GM18861 (cell line): Measurements from ENCODE around the gene SAXO2.
"Not testable (repeated sequence)": the region's sequence is repeated elsewhere in the genome, so short reads cannot be mapped to it uniquely, and the experiment has no call there.

Experiments
- ATAC-seq: cut with Tn5 transposase; IDR thresholded peaks from one replicate; pipeline ENCODE4 v1.9.1; 2021; ENCODE audit not compliant: unreplicated experiment

Gene SAXO2, protein sequence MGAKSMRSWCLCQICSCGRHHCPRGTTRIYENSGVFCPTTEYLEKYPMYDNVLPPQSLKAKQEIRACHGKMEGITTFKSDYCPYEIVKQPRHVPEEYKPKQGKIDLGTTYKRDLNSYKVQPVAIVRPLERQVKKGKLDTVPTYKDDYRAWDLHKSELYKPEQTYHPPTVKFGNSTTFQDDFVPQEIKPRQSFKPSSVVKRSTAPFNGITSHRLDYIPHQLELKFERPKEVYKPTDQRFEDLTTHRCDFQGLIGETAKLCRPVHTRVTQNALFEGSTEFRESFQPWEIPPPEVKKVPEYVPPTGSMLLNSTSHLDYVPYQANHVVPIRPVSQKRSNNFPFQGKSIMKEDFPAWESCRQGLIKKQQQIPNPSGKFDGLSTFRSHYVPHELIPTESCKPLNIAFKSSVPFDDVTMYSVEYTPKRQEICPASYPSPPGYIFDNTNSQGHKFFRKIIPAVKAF

GRCh38 chr15:82262422-82263026, at the start of gene SAXO2, which contains the start of gene EFL1:
SAXO2 (plus strand) TSS chr15:82262818; CDS start chr15:82262880, 62 bp downstream.
EFL1 (minus strand) TSS chr15:82262734; CDS start chr15:82261778, 956 bp downstream.
- ATAC-seq, result peak; percentile 98

GRCh38 chr15:82216092-82216491, 46.5 kb upstream of the SAXO2 start:
- ATAC-seq, result not testable (repeated sequence)

- ATAC-seq, result not testable (repeated sequence)
Measured at GRCh38 chr15:82221535-82221934, 41.1 kb upstream of the SAXO2 start.

- no peak for ATAC-seq
Measured at GRCh38 chr15:82228750-82229149, 33.9 kb upstream of the SAXO2 start.

DNA sequence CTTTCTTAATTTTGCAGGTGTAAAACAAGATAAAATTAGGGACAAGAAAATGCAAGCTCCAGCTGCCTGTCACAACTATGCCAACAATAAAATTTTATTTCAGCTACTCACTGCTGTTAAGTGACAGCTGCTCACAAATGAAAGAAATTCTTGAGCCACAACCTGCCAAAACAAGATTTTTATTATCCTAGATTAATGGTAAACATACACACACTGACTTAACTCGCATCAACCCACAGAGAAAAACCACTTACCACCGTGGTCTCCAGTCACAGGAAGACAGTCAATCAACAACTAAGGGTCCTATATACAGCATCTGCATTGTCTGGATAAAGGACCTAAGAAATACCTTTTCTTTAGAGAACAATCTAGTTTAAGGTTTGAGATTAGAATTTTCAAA, 31.4 kb upstream of the SAXO2 start:
- no peak for ATAC-seq

DNA sequence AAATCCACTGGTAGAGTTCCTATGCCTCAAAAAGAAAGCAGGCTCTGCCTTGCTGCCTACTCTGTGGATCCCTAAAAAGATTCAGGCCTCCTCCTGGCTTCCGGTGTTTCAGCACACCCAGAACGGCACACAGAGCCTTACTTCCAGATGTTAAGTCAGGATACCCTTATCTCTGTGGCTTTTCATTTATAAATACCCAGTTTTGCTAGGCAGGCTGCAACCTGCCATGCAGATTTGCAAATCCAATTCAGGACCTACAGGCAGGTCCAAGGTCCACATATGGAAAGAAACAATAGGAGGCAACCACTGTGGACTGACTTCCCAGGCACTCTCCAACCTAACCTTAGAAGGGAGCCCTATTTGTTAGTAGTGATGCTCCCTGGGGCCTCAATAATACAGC, 30.8 kb upstream of the SAXO2 start:
- no peak for ATAC-seq

- not testable (repeated sequence) for ATAC-seq
Measured at GRCh38 chr15:82237944-82238534, 24.6 kb upstream of the SAXO2 start.

GRCh38 chr15:82239685-82240391, 22.8 kb upstream of the SAXO2 start:
- no peak for ATAC-seq

DNA sequence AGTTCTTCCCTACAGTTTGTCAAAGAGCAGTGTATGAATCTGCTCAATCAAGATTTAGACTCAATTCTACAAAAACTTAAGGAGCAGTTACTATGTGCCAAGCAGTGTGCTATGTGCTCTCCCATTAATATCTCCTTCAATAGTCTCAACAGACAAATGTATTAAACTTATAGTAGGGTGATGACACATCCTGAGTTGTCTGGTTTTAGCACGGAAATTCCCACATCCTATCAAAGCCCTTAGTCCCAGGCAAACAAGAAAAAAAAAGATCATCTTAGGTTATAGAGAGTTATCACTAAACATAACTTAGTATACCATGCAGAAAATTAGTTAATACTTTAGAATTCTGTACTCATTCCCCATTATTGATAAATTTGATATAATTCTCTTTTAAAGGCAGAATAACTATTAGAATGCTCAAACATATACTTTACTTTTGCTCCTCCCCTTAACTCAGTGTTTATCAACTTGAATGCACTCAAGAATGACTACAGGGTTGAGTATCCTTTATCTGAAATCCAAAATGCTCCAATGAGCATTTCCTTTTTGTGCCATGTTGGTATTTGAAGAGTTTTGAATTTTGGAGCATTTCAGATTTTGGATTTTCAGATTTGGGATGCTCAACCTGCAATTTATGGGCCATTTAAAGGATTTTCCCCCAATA, 20.6 kb upstream of the SAXO2 start:
- not testable (repeated sequence) for ATAC-seq

GRCh38 chr15:82243644-82244043, 19.0 kb upstream of the SAXO2 start:
- ATAC-seq, result not testable (repeated sequence)

DNA sequence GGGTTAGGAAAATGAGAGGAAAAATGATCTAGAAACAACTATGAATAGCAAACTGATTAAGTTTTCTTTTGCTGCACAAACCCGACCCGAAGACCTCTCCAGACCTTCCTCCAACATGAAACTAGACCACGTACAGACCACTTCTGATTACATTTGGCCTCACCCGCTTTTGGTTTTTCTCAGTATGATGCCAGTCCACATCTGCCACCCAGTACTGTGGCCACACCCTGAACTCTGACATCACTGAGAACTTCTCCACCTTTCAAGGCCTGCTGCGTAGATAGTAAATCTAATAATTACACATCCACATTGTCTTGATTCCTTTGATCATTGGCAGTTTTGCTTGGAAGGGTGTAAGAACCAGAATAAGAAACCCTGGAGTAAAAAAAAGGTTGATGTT, 16.7 kb upstream of the SAXO2 start:
- not testable (repeated sequence) for ATAC-seq

GRCh38 chr15:82248261-82248660, 14.4 kb upstream of the SAXO2 start:
- ATAC-seq, result not testable (repeated sequence)

GRCh38 chr15:82261566-82262421, 824 bp upstream of the SAXO2 start:
- ATAC-seq, result peak; percentile 1

- ATAC-seq, result no peak
Measured at GRCh38 chr15:82263350-82263749, 732 bp downstream of the SAXO2 start.

DNA sequence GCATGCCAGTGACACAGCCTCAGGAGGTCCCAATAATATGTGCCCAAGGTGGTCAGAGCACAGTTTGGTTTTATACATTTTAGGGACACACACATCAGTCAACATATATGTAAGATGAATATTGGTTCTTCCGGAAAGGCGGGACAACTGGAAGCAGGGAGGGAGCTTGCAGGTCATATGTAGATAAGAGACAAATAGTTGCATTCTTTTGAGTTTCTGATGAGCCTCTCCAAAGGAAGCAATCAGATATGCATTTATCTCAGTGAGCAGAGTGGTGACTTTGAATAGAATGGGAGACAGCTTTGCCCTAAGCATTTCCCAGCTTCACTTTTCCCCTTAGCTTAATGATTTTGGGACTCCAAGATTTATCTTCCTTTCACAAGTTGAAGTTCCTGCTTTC, 4.5 kb downstream of the SAXO2 start:
- not testable (repeated sequence) for ATAC-seq

GRCh38 chr15:82268454-82268853, 5.8 kb downstream of the SAXO2 start:
- ATAC-seq, result not testable (repeated sequence)

DNA sequence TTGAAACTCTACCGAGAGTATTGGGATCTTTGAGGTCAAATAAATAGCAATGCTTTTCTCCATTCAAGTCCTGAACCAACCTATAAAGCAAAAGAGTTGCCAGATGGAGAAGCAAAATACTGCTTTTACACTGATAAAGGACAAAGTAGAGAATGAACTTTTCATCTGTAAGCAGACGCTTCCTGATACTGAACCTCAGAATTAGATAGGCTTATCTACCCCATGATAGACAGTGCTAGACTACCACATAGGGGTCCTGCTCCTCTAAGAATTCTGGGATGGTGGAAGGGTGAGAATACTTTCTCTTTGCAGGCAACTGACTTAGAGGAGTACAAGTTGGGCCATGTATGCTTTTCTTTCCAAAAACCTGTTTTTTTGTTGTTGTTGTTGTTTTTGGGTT, 9.5 kb downstream of the SAXO2 start:
- ATAC-seq, result no peak

GRCh38 chr15:82275410-82275809, 12.8 kb downstream of the SAXO2 start:
- no peak for ATAC-seq

GRCh38 chr15:82281276-82281675, 18.7 kb downstream of the SAXO2 start:
- not testable (repeated sequence) for ATAC-seq

DNA sequence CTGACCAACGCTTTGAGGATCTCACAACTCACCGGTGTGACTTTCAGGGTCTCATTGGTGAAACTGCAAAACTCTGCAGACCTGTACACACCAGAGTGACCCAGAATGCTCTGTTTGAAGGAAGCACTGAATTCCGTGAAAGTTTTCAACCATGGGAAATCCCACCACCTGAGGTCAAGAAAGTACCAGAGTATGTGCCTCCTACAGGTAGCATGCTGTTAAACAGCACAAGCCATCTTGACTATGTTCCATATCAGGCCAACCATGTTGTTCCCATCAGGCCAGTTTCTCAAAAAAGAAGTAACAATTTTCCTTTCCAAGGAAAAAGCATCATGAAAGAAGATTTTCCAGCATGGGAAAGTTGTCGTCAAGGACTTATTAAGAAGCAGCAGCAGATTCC, 19.8 kb downstream of the SAXO2 start:
- ATAC-seq, result not testable (repeated sequence)
